ENCODE results near the gene PLA2G4B.
"Not testable (repeated sequence)": the region's sequence is repeated elsewhere in the genome, so short reads cannot be mapped to it uniquely, and the experiment has no call there.

Gene PLA2G4B

DNA sequence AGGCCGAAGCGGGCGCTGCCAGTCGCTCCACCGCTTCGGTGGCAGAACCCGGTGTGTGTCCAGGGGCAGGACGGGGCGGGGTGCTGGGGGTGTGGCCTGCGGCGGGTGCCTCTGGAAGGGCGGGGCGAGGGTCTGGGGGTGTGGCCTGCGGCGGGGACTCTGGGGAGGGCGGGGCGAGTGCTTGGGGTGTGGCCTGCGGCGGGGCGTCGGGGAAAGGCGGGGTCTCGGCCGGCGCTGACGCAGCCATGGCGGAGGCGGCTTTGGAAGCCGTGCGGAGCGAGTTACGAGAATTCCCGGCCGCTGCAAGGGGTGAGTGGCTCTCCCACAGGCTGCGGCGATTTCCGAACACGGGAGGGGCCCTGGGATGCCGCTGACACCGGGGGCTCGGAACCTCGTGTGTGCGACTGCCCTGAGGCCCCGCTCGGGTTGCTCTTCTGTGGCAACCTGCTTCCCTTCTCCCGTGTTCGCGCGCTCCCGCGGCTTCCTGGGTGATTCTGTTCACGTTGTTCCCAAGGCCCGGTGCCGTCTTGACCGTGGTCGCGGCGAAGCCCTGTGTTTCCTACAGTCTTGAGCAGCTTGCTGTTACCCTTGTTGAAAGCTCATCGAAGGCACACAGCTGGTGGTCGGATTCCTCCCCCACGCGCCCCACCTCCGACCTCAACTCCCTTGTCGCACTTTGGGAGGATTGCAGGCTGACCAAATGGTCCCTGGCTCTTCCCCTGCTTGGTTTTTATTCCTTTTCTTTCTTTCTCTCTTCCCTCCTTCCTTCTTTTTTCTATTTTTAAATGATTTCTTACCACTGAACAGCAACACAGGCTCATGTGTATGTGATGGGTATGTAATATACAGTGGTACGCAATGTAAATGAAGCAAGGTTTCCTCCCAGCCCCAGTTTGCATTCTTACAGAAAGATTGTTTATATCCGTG, 10.5 kb upstream of the PLA2G4B start, which contains the start of gene JMJD7:
TSS of gene JMJD7 (plus strand) at position 213 of the 927 bp plus-strand sequence. CDS start at position 246, 33 bp downstream.
- DNase-seq, result peak; percentile 94 to 99 (median 97)

GRCh38 chr15:41828807-41829141, 9.9 kb upstream of the PLA2G4B start:
- DNase-seq, result no peak

DNA sequence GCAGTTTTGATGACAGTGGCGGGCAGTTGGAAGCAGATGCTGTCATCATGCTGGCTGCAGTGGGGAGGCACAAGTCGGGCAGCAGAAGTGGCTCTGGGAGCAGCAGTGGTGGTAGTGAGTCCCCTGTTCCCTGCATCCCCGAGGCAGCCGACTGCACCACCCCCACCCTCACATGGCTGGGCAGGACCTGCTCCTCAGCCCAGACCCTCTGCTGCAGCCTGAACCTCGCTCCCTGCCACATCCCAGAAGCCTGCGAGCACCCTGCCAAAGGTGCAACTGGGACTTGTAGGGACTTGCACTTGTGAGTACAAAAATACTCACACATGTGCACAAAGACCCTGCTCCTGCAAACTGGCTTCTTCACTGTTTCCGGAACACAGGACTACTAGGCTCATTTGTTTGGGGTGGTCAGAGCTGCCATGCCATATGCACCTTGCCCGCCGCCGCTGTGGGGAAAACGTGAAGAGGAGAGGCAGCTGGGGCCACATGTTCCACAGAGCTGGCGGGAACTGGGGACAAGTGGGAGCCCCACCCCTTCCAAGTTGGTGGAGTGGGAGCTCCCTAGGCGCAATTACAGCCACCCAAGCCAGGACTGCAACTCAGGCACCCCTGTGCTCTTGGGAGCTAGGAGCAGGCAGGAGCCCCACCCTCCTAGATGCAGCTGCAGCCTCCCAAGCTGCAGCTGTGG, 8.5 kb upstream of the PLA2G4B start:
- DNase-seq, result no peak

GRCh38 chr15:41831291-41831690, 7.4 kb upstream of the PLA2G4B start:
- not testable (repeated sequence) for DNase-seq

DNA sequence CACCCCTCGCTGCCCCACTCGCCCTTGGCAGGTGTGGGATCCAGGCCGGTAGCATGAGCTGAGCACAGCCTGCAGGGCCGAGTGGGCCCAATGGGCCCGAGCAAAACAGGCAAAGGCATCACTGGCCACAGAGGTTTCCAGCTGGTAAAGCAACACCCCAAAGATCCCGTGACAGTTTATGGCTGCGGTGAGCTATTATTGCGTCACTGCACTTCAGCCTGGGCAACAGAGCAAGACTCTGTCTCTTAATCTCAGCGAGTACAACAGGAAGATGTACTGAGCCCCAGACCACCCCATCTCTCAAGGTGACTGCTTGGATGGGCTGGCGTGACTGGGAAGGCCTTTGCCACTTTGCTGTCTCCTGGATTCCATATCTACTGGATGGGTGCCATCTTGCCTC, 6.4 kb upstream of the PLA2G4B start:
- no peak for DNase-seq

GRCh38 chr15:41832875-41833274, 5.8 kb upstream of the PLA2G4B start:
- DNase-seq, result peak in 1 of 3 donors; percentile 4

DNA sequence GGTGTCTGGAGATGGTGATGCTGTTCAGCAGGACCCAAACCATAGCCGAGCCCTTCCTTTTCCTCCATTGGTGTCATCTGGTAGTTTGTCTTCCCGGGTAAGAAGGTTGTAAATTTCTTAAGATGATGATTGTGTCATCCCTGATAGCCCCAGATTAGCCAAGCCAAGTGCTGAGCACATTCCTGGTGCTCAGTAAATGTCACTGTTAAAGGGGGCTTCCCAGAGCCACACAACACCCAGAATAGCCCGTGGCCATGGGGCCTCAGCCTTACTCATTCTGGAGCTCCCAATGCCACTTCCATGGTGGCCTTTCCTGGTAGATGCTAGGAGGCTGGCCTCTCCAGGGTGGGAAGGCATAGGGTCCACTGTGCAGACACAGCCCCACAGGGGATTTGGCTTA, 4.6 kb upstream of the PLA2G4B start:
- DNase-seq, result peak; percentile 59 to 82 (median 75)

GRCh38 chr15:41836073-41836472, 2.6 kb upstream of the PLA2G4B start:
- no peak for DNase-seq

DNA sequence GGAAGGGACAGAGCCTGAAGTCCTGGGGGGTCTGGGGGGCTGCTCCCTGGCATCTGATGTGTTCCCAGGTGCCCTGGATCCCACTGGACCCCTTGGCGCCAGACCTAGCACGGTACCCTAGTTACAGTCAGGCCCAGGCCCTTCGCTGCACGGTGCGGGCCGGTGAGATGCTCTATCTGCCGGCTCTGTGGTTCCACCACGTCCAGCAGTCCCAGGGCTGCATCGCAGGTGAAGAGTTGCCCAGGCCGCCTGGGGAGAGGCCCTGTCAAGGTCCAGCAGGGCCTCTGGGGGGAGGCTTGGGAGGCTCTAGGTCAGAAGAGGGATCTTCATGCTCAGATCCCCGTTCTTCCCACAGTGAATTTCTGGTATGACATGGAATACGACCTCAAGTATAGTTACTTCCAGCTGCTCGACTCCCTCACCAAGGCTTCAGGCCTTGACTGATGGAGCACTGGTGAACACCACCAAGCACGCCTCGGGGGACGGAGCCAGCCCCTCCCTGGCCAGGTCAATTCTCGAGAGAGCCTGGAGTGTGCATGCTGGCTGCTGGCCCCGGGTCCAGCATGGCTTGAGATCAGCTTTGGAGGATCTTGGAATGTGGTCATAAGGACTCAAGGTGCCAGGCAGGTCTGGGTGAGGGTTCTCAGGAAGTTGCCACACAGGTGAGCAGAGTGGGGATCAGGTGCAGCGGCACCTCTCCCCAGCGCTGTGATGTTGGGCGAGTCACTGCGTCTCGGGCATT, 1.8 kb upstream of the PLA2G4B start:
- no peak for DNase-seq

- DNase-seq, result no peak
Observed at GRCh38 chr15:41839781-41840491, 1.3 kb downstream of the PLA2G4B start.

- no peak for DNase-seq
Observed at GRCh38 chr15:41840673-41841072, 2.0 kb downstream of the PLA2G4B start.

DNA sequence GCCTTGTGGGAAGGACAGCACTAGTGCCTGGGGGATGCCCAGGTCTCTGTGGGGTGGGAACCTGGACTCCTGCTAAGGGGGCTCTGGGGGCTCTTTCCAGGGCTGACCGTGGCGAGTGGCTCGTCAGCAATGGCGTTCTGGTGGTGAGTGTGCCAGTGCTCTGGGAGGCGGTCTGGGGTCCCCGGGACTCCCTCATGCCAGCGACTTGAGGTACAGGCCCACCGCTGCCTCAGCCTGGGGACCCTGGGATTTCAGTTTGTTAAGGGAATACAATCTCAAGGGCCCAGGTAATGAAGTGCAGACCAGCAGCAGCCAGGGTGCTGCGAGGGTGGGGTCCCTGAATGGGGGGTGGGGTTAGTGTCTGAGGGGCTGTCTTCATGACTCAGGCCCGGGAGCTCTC, 2.5 kb downstream of the PLA2G4B start:
- no peak for DNase-seq

DNA sequence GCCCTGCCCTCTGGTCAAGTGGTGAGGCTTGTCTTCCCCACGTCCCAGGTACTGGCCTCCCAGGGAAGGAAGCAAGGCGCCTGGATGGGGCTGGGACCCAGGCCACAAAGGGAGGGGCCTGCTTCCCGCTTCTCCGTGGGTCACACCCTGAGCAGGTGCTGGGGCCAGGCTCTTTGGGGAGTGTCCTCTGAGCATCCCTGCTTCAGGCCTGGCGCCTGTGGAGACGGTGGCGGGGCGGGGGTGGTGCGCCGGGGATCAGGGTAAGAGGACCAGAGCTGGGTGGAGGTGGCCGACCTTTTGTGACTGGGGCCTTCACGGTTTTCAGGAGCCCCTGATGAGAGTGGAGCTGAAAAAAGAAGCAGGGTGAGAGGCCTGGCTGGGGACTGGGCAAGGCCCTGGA, 3.6 kb downstream of the PLA2G4B start:
- no peak for DNase-seq

DNA sequence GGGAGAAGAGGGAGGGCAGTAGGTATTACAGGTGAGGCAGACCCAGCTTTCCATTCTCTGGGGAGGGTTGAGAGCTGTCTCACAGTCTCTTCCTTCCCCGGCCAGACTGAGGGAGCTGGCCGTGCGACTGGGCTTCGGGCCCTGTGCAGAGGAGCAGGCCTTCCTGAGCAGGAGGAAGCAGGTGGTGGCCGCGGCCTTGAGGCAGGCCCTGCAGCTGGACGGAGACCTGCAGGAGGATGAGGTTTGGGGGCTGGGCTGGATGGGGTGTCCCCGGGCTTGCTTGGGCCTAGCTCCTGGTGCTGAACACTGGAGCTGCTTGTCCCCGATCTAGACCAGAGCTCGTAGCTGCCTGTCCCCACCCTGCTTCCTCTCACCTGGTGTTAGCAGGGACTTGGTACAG, 4.9 kb downstream of the PLA2G4B start:
- no peak for DNase-seq

DNA sequence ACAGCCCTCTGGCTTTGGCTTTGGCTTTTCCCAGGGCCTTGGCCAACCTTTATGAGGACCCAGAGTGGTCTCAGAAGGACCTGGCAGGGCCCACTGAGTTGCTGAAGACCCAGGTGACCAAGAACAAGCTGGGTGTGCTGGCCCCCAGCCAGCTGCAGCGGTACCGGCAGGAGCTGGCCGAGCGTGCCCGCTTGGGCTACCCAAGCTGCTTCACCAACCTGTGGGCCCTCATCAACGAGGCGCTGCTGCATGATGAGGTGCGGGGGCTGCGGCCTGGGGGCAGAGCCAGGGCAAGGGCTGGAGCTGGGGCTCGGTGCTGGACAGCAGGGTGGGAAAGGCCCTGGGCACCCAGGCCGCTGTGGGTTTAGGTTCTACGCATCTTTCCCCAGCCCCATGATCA, 6.2 kb downstream of the PLA2G4B start:
- no peak for DNase-seq

DNA sequence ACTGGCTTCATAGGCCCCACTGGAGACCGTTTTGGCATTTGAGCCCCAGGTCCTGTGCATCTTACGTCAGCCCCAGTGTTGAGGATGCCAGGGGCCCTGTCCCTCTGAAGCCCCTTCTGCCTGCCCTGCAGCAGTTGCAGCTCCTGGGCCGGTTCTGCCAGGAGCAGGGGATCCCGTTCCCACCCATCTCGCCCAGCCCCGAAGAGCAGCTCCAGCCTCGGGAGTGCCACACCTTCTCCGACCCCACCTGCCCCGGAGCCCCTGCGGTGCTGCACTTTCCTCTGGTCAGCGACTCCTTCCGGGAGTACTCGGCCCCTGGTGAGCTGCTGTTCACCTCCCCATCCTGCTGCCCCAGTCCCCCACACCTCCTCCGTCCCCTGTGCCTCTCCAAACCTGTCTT, 8.6 kb downstream of the PLA2G4B start:
- no peak for DNase-seq

GRCh38 chr15:41847981-41848380, 9.3 kb downstream of the PLA2G4B start:
- DNase-seq, result no peak

- no peak for DNase-seq
Observed at GRCh38 chr15:41848631-41849030, 10.0 kb downstream of the PLA2G4B start.

DNA sequence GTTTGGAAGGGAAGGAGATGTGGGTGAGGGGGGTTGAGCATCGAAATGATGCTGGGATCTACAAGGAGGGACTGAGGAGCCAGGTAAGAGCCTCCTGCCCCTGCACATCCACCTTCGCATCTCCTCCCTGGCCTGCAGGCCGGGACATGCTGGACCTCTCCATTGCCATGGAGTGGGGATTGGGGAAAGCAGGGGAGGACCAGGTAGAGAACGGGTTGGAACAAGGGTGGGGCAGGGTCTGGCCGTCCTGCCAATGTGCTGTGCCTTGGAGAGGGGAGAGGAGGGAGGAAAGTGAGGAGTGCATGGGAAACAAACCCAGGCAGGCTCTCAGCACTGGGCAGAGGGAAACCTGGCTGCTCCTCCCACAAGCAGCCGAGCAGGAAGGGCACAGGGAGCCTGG, 10.6 kb downstream of the PLA2G4B start:
- no peak for DNase-seq

GRCh38 chr15:41849861-41850260, 11.2 kb downstream of the PLA2G4B start:
- no peak for DNase-seq

GRCh38 chr15:41850482-41851166, 12.0 kb downstream of the PLA2G4B start:
- DNase-seq, result no peak

DNA sequence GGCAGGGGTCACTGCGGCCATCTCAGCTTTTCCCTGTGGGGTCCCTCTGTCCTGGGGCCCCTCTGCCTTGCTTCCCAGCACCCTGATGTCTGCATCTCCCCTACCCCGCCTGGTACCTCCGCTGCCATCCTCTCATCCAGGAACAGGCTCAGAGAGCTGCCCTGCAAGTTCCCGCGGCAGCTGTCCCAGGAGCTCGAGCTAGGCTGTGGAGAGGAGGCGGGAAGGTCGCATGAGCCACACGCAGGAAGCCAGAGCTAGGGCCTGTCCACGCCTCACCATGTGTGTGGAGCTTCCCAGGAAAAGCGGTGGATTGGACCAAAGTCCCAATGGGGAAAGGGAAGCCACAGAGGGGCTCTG, 12.5 kb downstream of the PLA2G4B start:
- DNase-seq, result no peak

Measured in suppressor macrophage treated with lipopolysaccharide for 1 hour (primary cell).